Common myeloid progenitor, CD34-positive (primary cell): Measurements from ENCODE around the gene PWP1.
"Not testable (repeated sequence)": the region's sequence is repeated elsewhere in the genome, so short reads cannot be mapped to it uniquely, and the experiment has no call there.

Experiments used
- CTCF ChIA-PET: fragments of 350-600 bp; sonication (Branson Sonifier 250); formaldehyde crosslinking; loops from one replicate; lab custom pipeline; 2021; ENCODE audit warnings: antibody characterized with exemption; lab: Charles Lee
- POLR2A ChIA-PET: fragments of 350-600 bp; sonication (Branson Sonifier 250); formaldehyde crosslinking; loops from one replicate; lab custom pipeline; 2021; ENCODE audit warnings: antibody characterized with exemption; lab: Charles Lee
- DNase-seq, 3 donors: peaks; one replicate each; pipeline versions ENCODE4 v3.0.0 to v3.0.0-alpha.2; 2013
- H3K27ac ChIP-seq, 2 experiments: 1 replicate in 1 of 2; 2 replicates in 1 of 2; pipeline ENCODE4 v1.7.0; 2013; ENCODE audit warnings: inconsistent platforms in 2 of 2, low read length in 2 of 2, mild to moderate bottlenecking in 2 of 2, low read depth in 1 of 2, moderate library complexity in 1 of 2; ENCODE audit not compliant: severe bottlenecking in 2 of 2, insufficient read depth in 1 of 2, poor library complexity in 1 of 2
- H3K27me3 ChIP-seq, 5 experiments: replicated peaks in 2 of 5; 1 replicate in 3 of 5; 2 replicates in 2 of 5; pipeline versions ENCODE4 v1.6.1 to v1.7.0; 2013; ENCODE audit warnings: low read length in 4 of 5, mild to moderate bottlenecking in 2 of 5, moderate library complexity in 2 of 5, inconsistent platforms in 1 of 5; ENCODE audit not compliant: insufficient read depth in 5 of 5, control insufficient read depth in 4 of 5
- H3K36me3 ChIP-seq, 4 experiments: 1 replicate in 2 of 4; 2 replicates in 2 of 4; pipeline versions ENCODE4 v1.6.1 to v1.7.0; 2013; ENCODE audit warnings: low read length in 3 of 4, control low read depth in 1 of 4, mild to moderate bottlenecking in 1 of 4; ENCODE audit not compliant: control insufficient read depth in 4 of 4, insufficient read depth in 4 of 4
- H3K4me1 ChIP-seq, 4 experiments: 1 replicate in 3 of 4; 2 replicates in 1 of 4; pipeline versions ENCODE4 v1.6.1 to v1.7.1; 2013; ENCODE audit warnings: low read length in 3 of 4, mild to moderate bottlenecking in 3 of 4, control low read depth in 1 of 4, inconsistent platforms in 1 of 4, moderate library complexity in 1 of 4; ENCODE audit not compliant: control insufficient read depth in 4 of 4, insufficient read depth in 4 of 4; ENCODE audit errors: control extremely low read depth in 1 of 4
- H3K4me3 ChIP-seq, 7 experiments: 1 replicate in 4 of 7; 2 replicates in 3 of 7; pipeline versions ENCODE4 v1.5.1 to v1.7.0; 2013; ENCODE audit warnings: mild to moderate bottlenecking in 7 of 7, low read length in 6 of 7, moderate library complexity in 6 of 7, inconsistent platforms in 2 of 7, low read depth in 2 of 7, control low read depth in 1 of 7; ENCODE audit not compliant: insufficient read depth in 4 of 7, control insufficient read depth in 1 of 7; ENCODE audit errors: extremely low read depth in 1 of 7
- H3K9me3 ChIP-seq, 5 experiments: 1 replicate in 4 of 5; 2 replicates in 1 of 5; pipeline versions ENCODE4 v1.6.1 to v1.7.1; 2013; ENCODE audit warnings: low read length in 4 of 5, mild to moderate bottlenecking in 2 of 5, inconsistent platforms in 1 of 5, low read depth in 1 of 5, moderate library complexity in 1 of 5; ENCODE audit not compliant: control insufficient read depth in 4 of 5, insufficient read depth in 2 of 5; ENCODE audit errors: control extremely low read depth in 1 of 5
- WGBS: methylation state at CpG from one replicate; pipeline ENCODE4 v1.1.5; 2013; ENCODE audit not compliant: insufficient coverage; 5-methylcytosine and 5-hydroxymethylcytosine counted together

The PWP1 gene

GRCh38 chr12:107681455-107681835, 4.2 kb upstream of the PWP1 start:
- Histone ChIP-seq H3K4me1 (peaks cover 9 to 12% (median 11%) of the 10 kb centered on the region in 4 experiments), H3K27me3 (peaks cover 2 to 21% (median 9%) of the 10 kb centered on the region in 5 experiments), H3K36me3 (no peaks in the 10 kb centered on the region), H3K4me3 (no peak overlapping the region), H3K27ac (no peak overlapping the region), H3K9me3 (no peaks in the 10 kb centered on the region)
- CTCF ChIA-PET: interaction anchor here (0.8 to 2.7 kb wide), 5 partner anchors 9 to 231 kb away, joined by 3 to 9 read pairs (median 8); no protein-coding TSS in a partner anchor
- POLR2A ChIA-PET: no interaction called here
- 95% methylated on average over 4 of the region's 5 CpGs for WGBS
- no peak for DNase-seq

GRCh38 chr12:107681836-107682820, 3.5 kb upstream of the PWP1 start:
- Histone ChIP-seq H3K4me3 (peak overlapping the region in 1 of 7 experiments; percentile 12), H3K36me3 (no peaks in the 10 kb centered on the region), H3K4me1 (peaks cover 12 to 18% (median 13%) of the 10 kb centered on the region in 4 experiments), H3K27me3 (peaks cover 2 to 20% (median 7%) of the 10 kb centered on the region in 5 experiments), H3K27ac (no peak overlapping the region), H3K9me3 (no peaks in the 10 kb centered on the region)
- no peak for DNase-seq
- ChIA-PET POLR2A (no interaction called here), CTCF (interaction anchor here (0.8 to 2.7 kb wide), 4 partner anchors 10 to 230 kb away, joined by 3 to 9 read pairs (median 6); no protein-coding TSS in a partner anchor)
- WGBS: 93% methylated on average over 19 of the region's 19 CpGs

- Histone ChIP-seq H3K27me3 (peaks cover 0 to 6% (median 0%) of the 10 kb centered on the region in 5 experiments), H3K27ac (no peak overlapping the region), H3K4me3 (peak overlapping the region in 2 of 7 experiments; percentile 90 to 92), H3K36me3 (peaks cover 2 to 10% (median 7%) of the 10 kb centered on the region in 4 experiments), H3K9me3 (no peaks in the 10 kb centered on the region), H3K4me1 (peaks cover 12 to 19% (median 15%) of the 10 kb centered on the region in 4 experiments)
- no CpG with 5 or more reads among the region's 3 CpGs for WGBS
- POLR2A ChIA-PET: no interaction called here
- no peak for DNase-seq
- CTCF ChIA-PET: interaction anchor here (1.6 to 2.6 kb wide), 3 partner anchors 8 to 13 kb away, joined by 4 to 7 read pairs (median 5); no protein-coding TSS in a partner anchor
Measured at GRCh38 chr12:107684029-107684795, 1.4 kb upstream of the PWP1 start.

- Histone ChIP-seq H3K4me1 (peaks cover 12 to 19% (median 15%) of the 10 kb centered on the region in 4 experiments), H3K27ac (peak overlapping the region; percentile 86 to 92), H3K36me3 (peaks cover 5 to 16% (median 13%) of the 10 kb centered on the region in 4 experiments), H3K4me3 (peak overlapping the region in 6 of 7 experiments; percentile 86 to 100 (median 91)), H3K27me3 (peaks cover 0 to 1% (median 0%) of the 10 kb centered on the region in 5 experiments), H3K9me3 (no peaks in the 10 kb centered on the region)
- WGBS: 12% methylated on average over 5 of the region's 9 CpGs
- DNase-seq: no peak
- ChIA-PET POLR2A (no interaction called here), CTCF (interaction anchor here (1.6 to 2.6 kb wide), 3 partner anchors 9 to 14 kb away, joined by 4 to 7 read pairs (median 5); no protein-coding TSS in a partner anchor)
Measured at GRCh38 chr12:107684990-107685359, 624 bp upstream of the PWP1 start.

- CTCF ChIA-PET: interaction anchor here (0.7 to 2.1 kb wide), 8 partner anchors 10 to 192 kb away, joined by 3 to 11 read pairs (median 4); partner anchors contain the start of gene PWP1
- H3K36me3 ChIP-seq: peaks cover 15 to 89% (median 72%) of the 10 kb centered on the region in 4 experiments
- peak; percentile 19 to 53 (median 51) for DNase-seq
- WGBS: no CpG with 5 or more reads among the region's 2 CpGs
- peaks cover 0 to 10% (median 5%) of the 10 kb centered on the region in 5 experiments for H3K9me3 ChIP-seq
- H3K4me3 ChIP-seq, H3K27ac ChIP-seq, H3K4me1 ChIP-seq, POLR2A ChIA-PET, H3K27me3 ChIP-seq: not testable (repeated sequence)
Measured at GRCh38 chr12:107695772-107696171, 10.2 kb downstream of the PWP1 start.

GRCh38 chr12:107702106-107702505, 16.5 kb downstream of the PWP1 start:
- Histone ChIP-seq H3K27ac (no peak overlapping the region), H3K4me3 (no peak overlapping the region), H3K9me3 (peaks cover 1 to 18% (median 5%) of the 10 kb centered on the region in 5 experiments), H3K27me3 (no peaks in the 10 kb centered on the region), H3K36me3 (peaks cover 26 to 77% (median 62%) of the 10 kb centered on the region in 4 experiments), H3K4me1 (no peaks in the 10 kb centered on the region)
- ChIA-PET CTCF (interaction anchor here (1.3 kb wide), 1 partner anchor 24 kb away, joined by 4 read pairs; no protein-coding TSS in a partner anchor), POLR2A (no interaction called here)
- 100% methylated on average over 3 of the region's 4 CpGs for WGBS
- DNase-seq: no peak
